Fibroblast of lung (primary cell): ENCODE results near the gene SEL1L2.

ENCODE experiments used
- CTCF ChIP-seq, 2 donors: IDR thresholded peaks in 1 of 2; conservative IDR thresholded peaks in 1 of 2; 1 replicate in 1 of 2; 2 replicates in 1 of 2; pipeline ENCODE4 v1.5.1; 2011 to 2012; ENCODE audit warnings: low read length in 2 of 2, control low read depth in 1 of 2, inconsistent platforms in 1 of 2, low read depth in 1 of 2, mild to moderate bottlenecking in 1 of 2
- EZH2 ChIP-seq: IDR thresholded peaks from 2 replicates; pipeline ENCODE4 v1.5.1; 2012; ENCODE audit warnings: low read length, control low read depth, mild to moderate bottlenecking; ENCODE audit errors: missing control alignments

GRCh38 chr20:13947719-13948118 lies 42.7 kb downstream of the SEL1L2 start:
- TF ChIP-seq CTCF (conservative IDR thresholded peaks at IDR 0.05 in 1 of 2, IDR thresholded peaks at IDR 0.05 in 1 of 2; ENCODE audit: low read depth in 1 of 2, low read length in 2 of 2) (no peak), EZH2 (no peak)
